ENCODE results near the gene IMPACT. TPM values are rescaled to one million over a fixed set of nuclear protein-coding genes. Genes with fewer than 3 reads are reported as not detected.

Gene IMPACT
- total RNA-seq, 2 experiments from 2014 or later = 14.1 to 14.7 TPM

GRCh38 chr18:24472591-24472990, 46.1 kb downstream of the IMPACT start:
- Mint-ChIP-seq H3K27ac (no peak overlapping the region), H3K4me1 (no peaks in the 10 kb centered on the region), H3K36me3 (no peaks in the 10 kb centered on the region), H3K9me3 (no peaks in the 10 kb centered on the region), H3K27me3 (peaks cover 7% of the 10 kb centered on the region), H3K4me3 (no peak overlapping the region)
- POLR2A ChIA-PET = no interaction called here
- ATAC-seq (ENCODE audit: low read depth) (no peak), DNase-seq (no peak)

DNA sequence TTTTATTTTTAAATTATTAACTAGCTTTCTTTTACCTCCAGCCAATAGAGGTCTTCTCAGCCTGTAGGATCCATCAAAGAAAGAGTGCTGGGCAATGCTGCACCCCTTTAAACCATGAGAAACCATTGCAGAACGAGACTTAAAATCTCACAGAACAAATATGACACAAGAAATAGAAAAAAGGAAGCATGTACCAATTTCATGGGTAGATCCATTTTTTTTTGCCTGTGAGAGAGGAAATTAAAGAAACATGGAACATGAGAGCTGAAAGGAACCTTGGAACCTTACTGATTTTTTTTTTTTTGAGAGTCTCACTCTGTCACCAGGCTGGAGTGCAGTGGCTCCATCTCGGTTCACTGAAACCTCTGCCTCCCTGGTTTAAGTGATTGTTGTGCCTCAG, 47.9 kb downstream of the IMPACT start:
- Mint-ChIP-seq H3K4me1 (no peaks in the 10 kb centered on the region), H3K27me3 (peaks cover 7% of the 10 kb centered on the region), H3K9me3 (no peaks in the 10 kb centered on the region), H3K36me3 (no peaks in the 10 kb centered on the region), H3K4me3 (no peak overlapping the region), H3K27ac (no peak overlapping the region)
- POLR2A ChIA-PET = interaction anchor here (0.7 kb wide), 1 partner anchor 9 kb away, joined by 5 read pairs; no protein-coding TSS in a partner anchor
- no peak for ATAC-seq (ENCODE audit: low read depth)
- no peak for DNase-seq

- POLR2A ChIA-PET = no interaction called here
- DNase-seq (no peak), ATAC-seq (ENCODE audit: low read depth) (no peak)
- Mint-ChIP-seq H3K9me3 (peaks cover 4% of the 10 kb centered on the region), H3K36me3 (no peaks in the 10 kb centered on the region), H3K4me1 (no peaks in the 10 kb centered on the region), H3K4me3 (no peak overlapping the region), H3K27ac (no peak overlapping the region), H3K27me3 (peaks cover 10% of the 10 kb centered on the region)
Measured at GRCh38 chr18:24475926-24476589, 49.6 kb downstream of the IMPACT start.

- Mint-ChIP-seq H3K9me3 (peaks cover 5% of the 10 kb centered on the region), H3K4me3 (no peak overlapping the region), H3K27ac (no peak overlapping the region), H3K27me3 (peaks cover 12% of the 10 kb centered on the region), H3K36me3 (no peaks in the 10 kb centered on the region), H3K4me1 (no peaks in the 10 kb centered on the region)
- ATAC-seq (ENCODE audit: low read depth) (no peak), DNase-seq (no peak)
- POLR2A ChIA-PET = no interaction called here
Measured at GRCh38 chr18:24479371-24479770, 52.9 kb downstream of the IMPACT start.

DNA sequence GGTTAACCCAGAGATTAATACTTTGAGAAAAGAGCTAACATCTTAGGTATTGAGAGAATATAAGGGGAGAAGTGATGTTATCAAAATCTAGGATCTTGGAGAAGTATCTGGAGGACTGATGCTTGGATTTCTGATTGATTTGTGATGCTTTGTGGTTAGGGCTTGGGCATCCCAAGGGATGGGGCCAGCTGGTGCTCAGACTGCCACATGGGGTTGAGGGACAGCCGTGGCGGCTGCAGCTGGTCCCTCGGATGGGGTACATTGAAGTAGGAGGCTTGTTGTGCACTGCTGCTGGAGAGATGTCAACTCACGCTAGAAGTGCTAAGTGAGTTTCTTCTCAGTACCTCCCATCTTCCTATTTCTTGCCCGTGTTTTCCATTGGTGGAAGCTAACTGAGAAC, 56.4 kb downstream of the IMPACT start:
- POLR2A ChIA-PET = no interaction called here
- no peak overlapping the region for H3K27ac Mint-ChIP-seq
- DNase-seq (no peak), ATAC-seq (ENCODE audit: low read depth) (no peak)
- peaks cover 12% of the 10 kb centered on the region for H3K27me3 Mint-ChIP-seq
- peaks cover 5% of the 10 kb centered on the region for H3K9me3 Mint-ChIP-seq
- no peaks in the 10 kb centered on the region for H3K36me3 Mint-ChIP-seq
- H3K4me1 Mint-ChIP-seq = no peaks in the 10 kb centered on the region
- no peak overlapping the region for H3K4me3 Mint-ChIP-seq

DNA sequence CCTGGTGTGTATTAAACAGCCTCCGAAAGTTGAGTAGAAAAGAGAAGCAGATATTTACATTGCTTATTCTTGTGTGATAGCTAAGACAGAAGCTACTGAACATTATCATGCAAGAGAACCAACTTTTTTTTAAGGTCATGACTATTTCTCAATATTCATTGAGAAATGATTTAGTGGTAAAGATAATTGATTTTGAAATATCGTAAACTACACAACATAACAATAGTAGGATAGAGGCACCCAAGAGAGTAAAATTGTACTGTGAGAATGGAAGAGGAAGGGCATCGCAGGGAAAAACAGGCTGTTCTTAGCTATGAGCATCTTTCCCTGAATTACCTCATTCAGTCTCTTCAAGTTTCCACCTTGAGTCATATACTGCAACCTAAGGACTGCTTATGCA, 59.2 kb downstream of the IMPACT start:
- no peak overlapping the region for H3K27ac Mint-ChIP-seq
- peaks cover 10% of the 10 kb centered on the region for H3K27me3 Mint-ChIP-seq
- H3K4me3 Mint-ChIP-seq = no peak overlapping the region
- H3K4me1 Mint-ChIP-seq = peaks cover 2% of the 10 kb centered on the region
- POLR2A ChIA-PET = no interaction called here
- H3K9me3 Mint-ChIP-seq = peaks cover 1% of the 10 kb centered on the region
- DNase-seq (no peak), ATAC-seq (ENCODE audit: low read depth) (no peak)
- H3K36me3 Mint-ChIP-seq = no peaks in the 10 kb centered on the region

DNA sequence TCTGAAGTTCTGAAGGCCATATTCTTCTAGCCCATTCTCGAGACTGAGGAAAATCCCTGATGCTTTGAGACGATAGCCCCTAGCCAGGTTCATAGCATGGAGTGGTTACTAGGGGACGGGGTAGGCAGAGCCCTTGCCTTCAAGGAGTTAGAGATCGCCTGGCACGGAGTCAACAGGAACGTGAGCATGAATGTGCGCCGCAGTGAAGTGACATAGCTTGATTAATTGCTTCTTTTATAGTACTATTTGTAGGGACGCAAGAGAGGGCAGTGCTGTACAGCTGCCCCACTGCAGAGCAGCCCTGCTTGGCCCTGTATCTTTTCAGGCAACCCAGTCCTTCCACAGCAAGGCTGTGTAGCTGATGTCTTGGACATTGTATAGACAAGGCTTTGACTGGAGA, 60.2 kb downstream of the IMPACT start:
- POLR2A ChIA-PET = no interaction called here
- no peaks in the 10 kb centered on the region for H3K9me3 Mint-ChIP-seq
- H3K4me1 Mint-ChIP-seq = peaks cover 3% of the 10 kb centered on the region
- no peak for ATAC-seq (ENCODE audit: low read depth)
- no peak overlapping the region for H3K4me3 Mint-ChIP-seq
- H3K36me3 Mint-ChIP-seq = no peaks in the 10 kb centered on the region
- H3K27ac Mint-ChIP-seq = no peak overlapping the region
- peaks cover 10% of the 10 kb centered on the region for H3K27me3 Mint-ChIP-seq
- DNase-seq = no peak

DNA sequence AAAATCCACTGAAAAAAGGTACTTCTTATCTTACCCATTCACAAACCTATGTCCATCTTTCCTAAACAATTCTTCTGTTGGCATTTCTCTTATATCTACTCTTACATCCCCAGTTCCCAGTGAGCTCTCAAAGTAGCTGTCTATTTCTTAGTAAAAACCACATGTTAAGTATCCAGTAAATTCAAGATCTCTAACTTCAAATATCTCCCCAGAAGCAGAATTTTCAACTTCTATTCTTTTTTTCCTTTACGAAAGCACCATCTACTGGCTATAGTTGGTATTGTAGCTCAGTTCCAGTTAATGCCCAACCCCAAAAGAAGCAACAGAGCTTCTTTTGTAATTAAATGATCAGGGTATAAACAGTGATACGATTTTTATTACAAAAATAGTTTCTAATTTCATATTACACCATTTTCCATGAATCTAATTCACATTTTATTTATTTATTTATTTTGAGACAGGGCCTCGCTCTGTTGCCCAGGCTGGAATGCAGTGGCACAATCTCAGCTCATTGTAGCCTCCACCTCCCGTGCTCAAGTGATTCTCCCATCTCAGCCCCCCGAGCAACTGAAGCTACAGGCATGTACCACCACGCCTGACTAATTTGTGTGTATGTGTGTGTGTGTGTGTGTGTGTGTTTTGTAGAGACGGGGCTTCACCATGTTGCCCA, 62.5 kb downstream of the IMPACT start:
- ATAC-seq (ENCODE audit: low read depth) = no peak
- POLR2A ChIA-PET = interaction anchor here (0.7 kb wide), 1 partner anchor 126 kb away, joined by 3 read pairs; no protein-coding TSS in a partner anchor
- Mint-ChIP-seq H3K4me1 (peaks cover 6% of the 10 kb centered on the region), H3K27ac (no peak overlapping the region), H3K27me3 (peaks cover 22% of the 10 kb centered on the region), H3K36me3 (no peaks in the 10 kb centered on the region), H3K9me3 (no peaks in the 10 kb centered on the region), H3K4me3 (no peak overlapping the region)
- DNase-seq = no peak

GRCh38 chr18:24490539-24490938, 64.1 kb downstream of the IMPACT start:
- POLR2A ChIA-PET = no interaction called here
- no peak overlapping the region for H3K4me3 Mint-ChIP-seq

DNA sequence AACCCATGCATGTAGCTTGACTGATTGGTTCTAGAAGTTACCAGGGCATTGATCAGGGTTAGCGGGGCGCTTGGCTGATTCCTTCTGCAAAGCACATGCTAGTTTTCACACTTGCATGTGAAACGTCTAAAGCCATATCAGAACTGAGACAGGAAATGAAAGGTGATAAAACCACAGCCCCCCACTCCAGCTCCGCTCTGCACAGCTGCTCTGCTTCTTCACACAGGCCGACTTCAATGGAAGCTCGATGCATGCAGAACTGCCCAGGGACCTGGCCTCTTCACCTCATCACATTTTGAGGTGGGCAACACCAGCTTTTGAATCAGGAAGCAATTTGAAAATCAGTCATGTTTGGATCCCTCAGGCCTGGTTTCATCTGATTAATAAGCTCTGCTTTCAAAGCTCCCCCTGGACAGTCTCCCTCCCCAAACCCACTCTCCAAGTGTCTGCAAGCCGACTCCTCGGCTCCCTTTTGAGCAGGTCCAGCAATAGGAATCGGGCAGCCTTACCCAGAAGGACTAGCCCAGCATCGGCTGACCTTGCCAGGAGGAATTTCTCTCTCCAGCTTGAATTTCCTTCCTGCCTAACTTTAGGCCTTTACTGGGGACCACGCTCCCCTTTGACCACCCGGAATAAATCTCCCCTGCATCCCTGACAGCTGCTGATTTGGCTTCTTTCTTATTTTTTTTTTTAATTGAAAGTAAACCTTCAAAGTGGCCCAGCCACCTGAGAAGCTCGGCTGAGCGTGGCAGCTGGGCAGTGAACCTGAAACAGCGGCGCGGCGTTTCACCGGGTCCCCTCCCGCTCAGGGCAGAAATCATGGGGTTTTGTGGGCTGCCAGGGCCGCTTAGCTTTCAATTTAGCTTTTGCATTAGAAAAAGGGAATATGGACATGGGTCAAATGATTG, 65.7 kb downstream of the IMPACT start:
- H3K27me3 Mint-ChIP-seq = peaks cover 16% of the 10 kb centered on the region
- ATAC-seq (ENCODE audit: low read depth) (no peak), DNase-seq (no peak)
- POLR2A ChIA-PET = no interaction called here
- H3K4me1 Mint-ChIP-seq = peaks cover 6% of the 10 kb centered on the region
- no peak overlapping the region for H3K4me3 Mint-ChIP-seq
- no peak overlapping the region for H3K27ac Mint-ChIP-seq
- H3K9me3 Mint-ChIP-seq = no peaks in the 10 kb centered on the region
- no peaks in the 10 kb centered on the region for H3K36me3 Mint-ChIP-seq

More at GRCh38 chr18:24490539-24490938, 64.1 kb downstream of the IMPACT start:
- Mint-ChIP-seq H3K27me3 (peaks cover 22% of the 10 kb centered on the region), H3K4me1 (peaks cover 6% of the 10 kb centered on the region), H3K36me3 (no peaks in the 10 kb centered on the region), H3K9me3 (no peaks in the 10 kb centered on the region), H3K27ac (no peak overlapping the region)
- ATAC-seq (ENCODE audit: low read depth) (no peak), DNase-seq (no peak)

- ATAC-seq (ENCODE audit: low read depth) (no peak), DNase-seq (no peak)
- Mint-ChIP-seq H3K4me1 (peaks cover 4% of the 10 kb centered on the region), H3K27ac (no peak overlapping the region), H3K4me3 (no peak overlapping the region), H3K36me3 (no peaks in the 10 kb centered on the region), H3K9me3 (no peaks in the 10 kb centered on the region), H3K27me3 (peaks cover 17% of the 10 kb centered on the region)
- POLR2A ChIA-PET = no interaction called here
Measured at GRCh38 chr18:24494586-24494985, 68.1 kb downstream of the IMPACT start.

DNA sequence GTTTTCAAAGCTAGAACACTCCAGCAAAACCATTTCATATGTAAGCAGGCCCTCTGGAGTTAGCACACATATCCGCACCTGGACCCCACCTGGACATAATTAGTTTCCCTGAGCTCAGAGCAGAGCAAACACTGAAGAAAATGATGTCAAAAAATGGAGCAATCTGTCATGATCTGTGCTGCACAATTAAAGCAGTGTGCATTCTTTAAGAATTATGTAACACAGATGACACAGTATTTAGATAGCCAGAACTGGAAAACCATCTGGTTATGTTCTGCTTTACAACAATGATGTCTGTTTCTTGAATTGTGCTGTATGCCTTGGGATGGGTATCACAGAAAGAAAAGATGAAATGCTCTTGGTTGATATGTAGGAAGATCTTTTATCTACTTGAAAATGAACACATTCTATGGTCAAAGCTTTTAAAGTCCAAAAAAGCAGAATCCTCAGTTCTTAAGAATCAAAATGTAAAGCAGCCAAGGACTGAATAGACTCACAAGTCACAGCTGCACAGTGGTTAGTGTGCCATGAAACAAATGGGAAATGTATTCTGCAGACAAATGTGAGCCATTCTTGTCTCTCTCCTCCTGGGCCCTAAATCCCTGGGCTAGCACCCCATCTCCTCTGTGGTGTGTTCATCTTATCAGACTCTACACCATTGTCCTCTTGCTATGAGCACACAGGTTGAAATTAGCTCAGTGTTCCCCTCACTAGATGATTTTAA, 70.7 kb downstream of the IMPACT start:
- Mint-ChIP-seq H3K9me3 (no peaks in the 10 kb centered on the region), H3K4me3 (no peak overlapping the region), H3K36me3 (no peaks in the 10 kb centered on the region), H3K4me1 (no peaks in the 10 kb centered on the region), H3K27me3 (peaks cover 14% of the 10 kb centered on the region), H3K27ac (no peak overlapping the region)
- DNase-seq = no peak
- ATAC-seq (ENCODE audit: low read depth) = no peak
- POLR2A ChIA-PET = no interaction called here

- Mint-ChIP-seq H3K9me3 (no peaks in the 10 kb centered on the region), H3K36me3 (no peaks in the 10 kb centered on the region), H3K27ac (no peak overlapping the region), H3K27me3 (peaks cover 2% of the 10 kb centered on the region), H3K4me3 (no peak overlapping the region), H3K4me1 (no peaks in the 10 kb centered on the region)
- ATAC-seq (ENCODE audit: low read depth) (no peak), DNase-seq (no peak)
- POLR2A ChIA-PET = no interaction called here
Measured at GRCh38 chr18:24499814-24500213, 73.3 kb downstream of the IMPACT start.

All from activated naive CD8-positive, alpha-beta T cell treated with anti-CD3 and anti-CD28 coated beads, Interleukin-2, amount 10 ng/mL, durations not matched to agents 7 days and 5 days (primary cell).